HG03442 (cell line): ENCODE measurements around the gene SMYD1.

Source experiments
- ATAC-seq: cut with Tn5 transposase; IDR thresholded peaks from one replicate; pipeline ENCODE4 v1.9.1; 2021; ENCODE audit warnings: mild to moderate bottlenecking, moderate library complexity; ENCODE audit not compliant: unreplicated experiment

SMYD1 gene

DNA sequence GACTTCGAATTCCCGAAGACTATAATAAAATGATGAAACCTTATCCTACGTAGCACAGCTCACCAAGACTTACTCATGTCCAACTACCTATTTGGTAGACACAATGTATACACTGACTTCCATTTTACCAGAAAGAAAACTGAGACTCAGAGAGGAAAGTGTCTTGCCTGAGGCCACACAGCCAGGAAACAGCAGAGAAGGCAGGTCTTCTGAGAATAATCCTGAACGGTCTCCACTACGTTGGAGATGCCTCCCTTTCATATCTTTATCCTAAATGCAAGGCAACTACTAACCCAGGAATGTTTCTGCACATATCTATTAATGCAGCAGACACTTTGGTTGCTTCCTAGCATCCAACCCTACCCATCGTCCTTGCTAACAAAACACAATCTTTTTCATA, 72.2 kb downstream of the SMYD1 start:
- ATAC-seq, result no peak

DNA sequence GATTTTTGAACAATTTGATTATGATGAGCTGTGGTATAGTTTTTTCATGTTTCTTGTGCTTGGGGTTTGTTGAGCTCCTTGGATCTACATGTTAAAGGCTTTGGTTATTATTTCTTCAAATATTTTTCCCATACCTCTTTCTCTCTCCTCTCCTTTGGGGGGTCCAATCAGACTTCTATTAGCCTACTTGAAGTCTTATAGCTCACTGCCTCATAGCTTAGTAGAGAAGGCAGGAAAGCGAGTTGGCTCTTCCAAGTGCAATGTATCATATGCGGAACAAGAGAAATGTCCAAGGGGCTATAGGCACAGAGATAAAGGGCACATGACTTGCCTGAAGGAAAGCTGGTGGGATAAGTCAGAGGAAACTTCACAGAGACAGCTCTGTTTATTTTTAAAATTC, 74.3 kb downstream of the SMYD1 start:
- no peak for ATAC-seq

DNA sequence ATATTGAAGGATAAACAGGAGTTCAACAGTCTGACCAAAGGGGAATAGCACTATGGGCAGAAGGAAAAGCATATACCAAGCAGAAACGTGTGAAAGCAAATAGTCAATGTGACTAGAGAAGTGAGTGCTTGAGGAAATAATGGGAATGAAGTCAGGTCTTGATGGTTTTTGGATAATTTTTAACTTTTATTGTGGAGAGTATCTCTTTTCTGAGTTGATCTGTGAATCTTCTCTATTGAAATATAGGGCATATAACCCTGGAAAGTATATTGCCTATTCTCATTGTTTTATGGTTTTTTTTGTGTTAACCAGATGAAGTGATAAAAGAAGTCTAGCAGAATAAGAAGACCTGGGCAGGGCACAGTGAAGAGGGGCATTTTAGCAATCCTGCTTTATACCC, 76.6 kb downstream of the SMYD1 start:
- no peak for ATAC-seq

DNA sequence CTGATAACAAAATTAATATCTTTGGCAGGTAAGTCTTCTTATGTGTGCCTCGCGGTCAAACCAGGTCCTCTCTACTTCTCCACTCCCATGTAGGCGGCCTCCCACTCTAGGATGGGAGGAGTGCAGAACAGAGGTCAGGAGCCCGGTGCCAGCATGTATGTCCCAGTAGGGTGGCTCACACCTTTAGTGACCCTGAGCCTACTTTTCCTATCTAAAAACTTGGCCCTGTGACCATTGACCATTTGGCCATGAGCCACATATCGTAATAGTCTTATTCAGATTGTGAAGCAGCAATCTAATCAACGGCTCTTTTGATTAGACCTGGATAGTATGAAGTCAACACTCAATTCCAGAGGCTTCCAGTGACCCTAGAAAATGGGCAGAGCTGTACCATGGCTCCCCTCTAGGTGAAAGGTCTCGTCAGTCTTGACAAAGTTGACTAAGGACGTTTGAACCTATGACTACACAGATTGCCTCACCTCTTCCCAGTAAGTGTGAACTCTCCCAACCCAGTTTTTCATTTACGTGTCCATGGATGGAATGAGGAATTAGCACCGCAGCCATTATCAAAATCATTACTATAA, 77.4 kb downstream of the SMYD1 start:
- ATAC-seq, result no peak

DNA sequence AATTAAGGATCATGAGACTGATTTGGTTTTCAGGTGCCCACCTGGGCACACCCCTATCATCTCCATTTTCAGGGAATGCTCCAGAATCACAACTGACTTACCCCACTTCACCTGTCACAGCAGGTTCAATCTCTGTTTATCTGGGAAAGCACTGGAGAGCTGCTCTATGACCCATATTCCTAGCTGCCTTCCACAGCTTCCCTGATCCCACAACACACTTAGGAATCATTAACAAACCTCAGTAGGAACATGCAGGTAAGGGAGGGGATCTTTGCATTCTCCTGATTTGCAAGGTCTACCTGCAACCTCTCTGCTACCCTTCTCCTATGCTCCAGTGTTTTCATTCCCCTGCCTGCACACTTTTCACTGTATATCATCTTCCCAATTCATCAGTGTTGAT, 79.0 kb downstream of the SMYD1 start:
- ATAC-seq, result no peak

DNA sequence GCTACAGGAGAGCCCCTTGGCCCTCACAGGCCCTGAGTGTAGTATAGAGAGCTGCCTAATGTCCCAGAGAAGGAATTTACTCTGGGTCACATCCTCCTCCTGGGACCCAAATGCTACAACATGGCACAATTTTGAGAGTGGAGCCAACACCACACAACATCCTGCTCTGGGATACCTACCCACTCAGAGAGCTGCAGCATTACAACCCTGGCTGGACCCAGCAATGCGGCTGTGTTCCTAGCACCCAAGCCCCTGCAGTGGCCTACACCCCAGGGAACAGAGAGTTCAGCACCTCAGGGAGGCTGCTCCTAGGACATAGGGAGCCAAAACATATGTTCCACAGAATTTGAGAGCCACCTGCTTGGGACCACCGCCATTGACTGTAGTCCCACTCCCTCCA, 79.5 kb downstream of the SMYD1 start:
- ATAC-seq, result no peak

DNA sequence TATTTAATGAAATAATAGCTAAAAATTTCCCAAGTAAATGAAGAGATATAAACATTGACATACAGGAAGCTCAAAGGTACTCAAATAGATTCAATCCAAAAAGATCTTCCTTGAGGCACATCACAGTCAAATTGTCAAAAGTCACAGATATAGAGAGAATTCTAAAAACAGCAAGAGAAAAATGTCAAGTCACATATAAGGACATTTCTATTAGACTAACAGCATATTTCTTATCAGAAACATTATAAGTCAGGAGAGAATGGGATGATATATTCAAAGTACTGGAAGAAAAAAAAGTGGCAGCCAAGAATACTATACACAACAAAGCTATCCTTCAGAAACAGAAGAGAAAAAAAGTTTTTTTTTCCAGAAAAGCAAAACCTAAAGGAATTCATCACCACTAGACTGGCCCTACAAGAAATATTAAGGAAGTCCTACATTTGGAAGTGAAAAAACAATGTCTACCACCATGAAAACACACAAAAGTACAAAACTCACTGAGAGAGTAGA, 81.4 kb downstream of the SMYD1 start:
- ATAC-seq, result no peak

DNA sequence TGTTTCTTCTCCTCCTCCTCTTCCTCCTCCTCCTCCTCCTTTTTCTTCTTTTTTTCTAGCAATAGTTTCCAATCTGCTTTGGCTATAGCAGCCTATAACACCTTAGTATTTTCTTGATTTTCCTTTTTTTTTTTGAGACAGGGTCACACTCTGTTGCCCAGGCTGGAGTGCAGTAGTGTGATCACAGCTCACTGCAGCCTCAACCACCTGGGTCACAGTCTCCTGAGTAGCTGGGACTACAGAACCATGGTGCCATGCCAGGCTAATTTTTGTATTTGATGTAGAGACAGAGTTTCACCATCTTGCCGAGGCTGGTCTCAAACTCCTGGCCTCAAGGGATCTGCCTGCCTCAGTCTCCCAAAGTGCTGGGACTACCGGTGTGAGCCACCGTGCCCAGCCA, 91.9 kb downstream of the SMYD1 start:
- no peak for ATAC-seq

DNA sequence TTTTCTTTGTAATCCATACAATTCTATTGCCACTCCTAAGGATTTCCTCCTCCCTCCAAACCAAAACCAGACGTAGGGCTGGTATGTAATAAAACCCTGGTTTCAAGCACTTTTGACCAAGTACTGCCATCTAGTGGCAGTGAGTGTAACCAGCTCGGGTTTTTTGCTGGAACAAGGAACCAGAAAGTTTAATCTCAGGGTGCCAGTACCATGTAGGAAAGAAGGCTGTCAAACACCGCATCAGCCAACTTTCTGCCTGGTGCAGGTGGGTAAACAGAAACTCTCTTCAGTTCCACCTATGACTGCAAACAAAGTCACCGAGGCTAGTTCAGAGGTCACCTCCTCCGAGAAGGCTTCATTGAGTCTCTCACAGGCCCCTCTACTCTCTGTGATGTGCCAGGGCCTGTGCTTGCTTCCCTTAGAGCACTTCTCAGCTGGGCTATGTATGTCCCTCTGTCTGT, 92.4 kb downstream of the SMYD1 start:
- no peak for ATAC-seq

DNA sequence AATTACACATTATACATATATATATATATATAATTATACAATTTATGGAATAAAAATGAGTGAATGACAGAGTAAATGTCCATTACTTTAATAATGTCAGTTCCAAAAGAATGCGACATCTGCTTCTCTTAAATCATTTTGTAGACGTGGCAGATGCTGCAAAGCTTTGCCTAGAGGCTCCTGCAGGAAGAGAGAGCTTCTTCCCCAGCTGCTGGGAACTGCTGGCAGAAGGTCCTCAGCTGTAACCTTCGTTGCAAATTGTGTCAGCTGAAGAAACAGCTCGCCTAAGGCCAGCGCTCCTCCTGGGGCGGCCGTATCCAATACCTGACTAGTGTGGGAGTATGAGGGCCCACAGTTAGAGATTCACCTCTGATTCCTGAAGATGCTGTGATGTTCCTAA, 92.9 kb downstream of the SMYD1 start:
- ATAC-seq, result no peak

DNA sequence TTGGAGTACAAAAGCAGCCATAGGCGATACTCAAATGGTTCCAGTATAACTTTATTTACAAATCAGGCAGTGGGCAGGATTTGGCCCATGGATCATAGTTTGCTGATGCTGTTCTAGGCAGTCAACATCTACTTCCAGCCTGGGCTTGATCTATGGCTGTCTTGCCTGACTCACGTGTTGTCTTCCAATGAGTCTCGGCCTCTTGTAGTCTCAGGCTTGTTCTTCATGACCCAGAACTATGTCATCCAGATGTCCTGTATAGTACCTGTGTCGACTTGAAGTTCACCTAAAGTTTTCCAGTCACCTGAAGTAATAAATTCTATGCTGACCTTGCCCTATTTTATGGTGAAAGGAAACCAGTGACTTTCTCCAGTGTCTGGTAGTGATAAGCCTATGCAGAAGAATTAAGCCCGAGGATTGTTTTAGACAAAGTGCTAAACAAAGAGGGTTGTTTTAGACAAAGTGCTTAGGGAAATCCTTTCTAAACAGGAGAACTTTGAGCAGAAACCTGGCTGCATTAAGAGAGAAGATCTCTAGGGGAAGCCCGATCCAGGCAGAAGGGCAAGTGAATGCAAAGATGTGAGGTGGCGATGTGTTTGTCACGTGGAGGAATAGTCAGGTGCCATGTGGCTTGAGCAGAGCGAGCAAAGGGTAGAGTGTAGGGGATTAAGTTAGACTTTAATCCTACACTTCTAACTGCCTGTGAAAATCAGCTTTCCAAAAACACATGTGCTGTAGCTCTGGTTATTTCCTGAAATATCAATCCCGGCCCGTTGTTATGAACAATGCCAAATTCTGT, 94.0 kb downstream of the SMYD1 start:
- ATAC-seq, result no peak
